Amniotic stem cell (primary cell): ENCODE data around the gene PTPRM.

Experiments
- DNase-seq: peaks from one replicate; lab custom pipeline; 2025; lab: John Stamatoyannopoulos, UW

The PTPRM gene

GRCh38 chr18:8286303-8286702 is 719.2 kb downstream of the PTPRM start:
- no peak for DNase-seq

GRCh38 chr18:8287196-8287885 is 720.2 kb downstream of the PTPRM start:
- no peak for DNase-seq

- DNase-seq, result no peak
Observed at GRCh38 chr18:8288472-8289195, 721.5 kb downstream of the PTPRM start.

- DNase-seq, result no peak
Observed at GRCh38 chr18:8290435-8290834, 723.3 kb downstream of the PTPRM start.

GRCh38 chr18:8290913-8291312 is 723.8 kb downstream of the PTPRM start:
- DNase-seq, result no peak

GRCh38 chr18:8293184-8293583 is 726.1 kb downstream of the PTPRM start:
- no peak for DNase-seq

- no peak for DNase-seq
Observed at GRCh38 chr18:8296886-8297616, 729.9 kb downstream of the PTPRM start.

- DNase-seq, result no peak
Observed at GRCh38 chr18:8298186-8298585, 731.1 kb downstream of the PTPRM start.

- no peak for DNase-seq
Observed at GRCh38 chr18:8299054-8299980, 732.2 kb downstream of the PTPRM start.

- DNase-seq, result no peak
Observed at GRCh38 chr18:8300751-8301410, 733.8 kb downstream of the PTPRM start.

GRCh38 chr18:8301427-8302172 is 734.5 kb downstream of the PTPRM start:
- DNase-seq, result no peak

- no peak for DNase-seq
Observed at GRCh38 chr18:8303151-8303755, 736.1 kb downstream of the PTPRM start.

- no peak for DNase-seq
Observed at GRCh38 chr18:8307960-8308359, 740.8 kb downstream of the PTPRM start.

- DNase-seq, result no peak
Observed at GRCh38 chr18:8313043-8313442, 745.9 kb downstream of the PTPRM start.

GRCh38 chr18:8314124-8314523 is 747.0 kb downstream of the PTPRM start:
- DNase-seq, result no peak

- DNase-seq, result no peak
Observed at GRCh38 chr18:8319798-8320489, 752.8 kb downstream of the PTPRM start.

- DNase-seq, result no peak
Observed at GRCh38 chr18:8322486-8322885, 755.4 kb downstream of the PTPRM start.

GRCh38 chr18:8324343-8325065 is 757.4 kb downstream of the PTPRM start:
- DNase-seq, result no peak
